ENCODE results near the gene CAMK2A. TPM values are rescaled to one million over a fixed set of nuclear protein-coding genes. Genes with fewer than 3 reads are reported as not detected.

CAMK2A gene
- total and polyA plus RNA-seq, 4 donors = 0.31 to 2.7 (median 1.0) TPM

DNA sequence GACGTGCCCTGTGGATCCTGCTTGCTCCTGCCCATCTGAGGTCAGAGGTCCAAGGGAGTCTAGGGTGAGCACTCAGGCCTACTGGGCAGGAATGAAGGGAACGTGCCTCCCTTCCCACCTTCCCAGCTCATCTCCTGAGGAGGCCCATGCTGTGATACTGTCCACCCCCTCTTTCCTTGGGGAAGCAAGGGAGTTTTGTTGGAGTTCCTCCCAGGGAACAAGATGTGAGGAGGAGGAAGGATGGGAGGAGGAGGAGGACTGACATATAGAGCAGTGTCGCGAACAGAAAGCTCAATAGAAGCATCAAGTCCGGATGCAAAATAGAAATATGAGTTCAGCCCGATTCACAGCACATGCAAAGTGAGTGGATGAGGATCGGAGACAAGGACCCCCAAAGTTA is 58.7 kb downstream of the CAMK2A start:
- DNase-seq = no peak
- Histone ChIP-seq H3K36me3 (ENCODE audit: control insufficient read depth in 4 of 4, insufficient read depth in 4 of 4, low read length in 4 of 4) (no peaks in the 10 kb centered on the region), H3K4me3 (no peak overlapping the region), H3K27me3 (ENCODE audit: control insufficient read depth in 3 of 3, insufficient read depth in 3 of 3, low read length in 2 of 3) (no peaks in the 10 kb centered on the region), H3K27ac (ENCODE audit: low read depth in 1 of 2, low read length in 1 of 2) (no peak overlapping the region), H3K9me3 (ENCODE audit: control insufficient read depth in 4 of 4, insufficient read depth in 3 of 4, low read length in 3 of 4) (peaks cover 0 to 2% (median 0%) of the 10 kb centered on the region in 4 donors), H3K9ac (ENCODE audit: insufficient read depth in 1 of 2, low read length in 2 of 2) (no peak overlapping the region), H3K4me1 (ENCODE audit: control insufficient read depth in 5 of 5, insufficient read depth in 5 of 5, low read length in 5 of 5) (peaks cover 0 to 1% (median 0%) of the 10 kb centered on the region in 5 donors)
- TF ChIP-seq, protein P1, sequence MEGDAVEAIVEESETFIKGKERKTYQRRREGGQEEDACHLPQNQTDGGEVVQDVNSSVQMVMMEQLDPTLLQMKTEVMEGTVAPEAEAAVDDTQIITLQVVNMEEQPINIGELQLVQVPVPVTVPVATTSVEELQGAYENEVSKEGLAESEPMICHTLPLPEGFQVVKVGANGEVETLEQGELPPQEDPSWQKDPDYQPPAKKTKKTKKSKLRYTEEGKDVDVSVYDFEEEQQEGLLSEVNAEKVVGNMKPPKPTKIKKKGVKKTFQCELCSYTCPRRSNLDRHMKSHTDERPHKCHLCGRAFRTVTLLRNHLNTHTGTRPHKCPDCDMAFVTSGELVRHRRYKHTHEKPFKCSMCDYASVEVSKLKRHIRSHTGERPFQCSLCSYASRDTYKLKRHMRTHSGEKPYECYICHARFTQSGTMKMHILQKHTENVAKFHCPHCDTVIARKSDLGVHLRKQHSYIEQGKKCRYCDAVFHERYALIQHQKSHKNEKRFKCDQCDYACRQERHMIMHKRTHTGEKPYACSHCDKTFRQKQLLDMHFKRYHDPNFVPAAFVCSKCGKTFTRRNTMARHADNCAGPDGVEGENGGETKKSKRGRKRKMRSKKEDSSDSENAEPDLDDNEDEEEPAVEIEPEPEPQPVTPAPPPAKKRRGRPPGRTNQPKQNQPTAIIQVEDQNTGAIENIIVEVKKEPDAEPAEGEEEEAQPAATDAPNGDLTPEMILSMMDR (IDR thresholded peaks at IDR 0.05; ENCODE audit: control extremely low read depth, extremely low read depth) = no peak
- ATAC-seq (ENCODE audit: insufficient read depth, low FRiP score) = no peak
- 92 to 95% methylated on average over 7 of the region's 7 CpGs for WGBS, 2 donors

DNA sequence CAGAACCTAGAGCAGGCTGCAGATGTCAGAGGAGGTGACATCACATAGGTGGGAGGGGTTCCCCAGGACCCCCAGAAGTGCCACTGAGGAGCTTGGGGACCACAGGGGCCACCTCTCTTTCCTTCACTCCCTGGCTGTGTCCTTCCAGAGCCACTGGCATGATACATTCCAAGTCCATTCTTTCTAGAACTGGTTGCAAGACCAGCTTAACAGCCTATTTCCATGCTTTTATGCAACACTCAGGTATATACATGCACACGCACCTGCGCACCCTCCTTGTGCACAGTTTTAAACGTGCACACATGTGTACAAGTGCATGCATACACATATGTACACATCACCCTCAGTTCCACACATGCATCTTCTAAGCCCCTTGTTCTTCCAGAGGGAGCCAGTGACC is 60.0 kb downstream of the CAMK2A start:
- Histone ChIP-seq H3K4me1 (ENCODE audit: control insufficient read depth in 5 of 5, insufficient read depth in 5 of 5, low read length in 5 of 5) (peaks cover 0 to 1% (median 0%) of the 10 kb centered on the region in 5 donors), H3K4me3 (no peak overlapping the region), H3K27me3 (ENCODE audit: control insufficient read depth in 3 of 3, insufficient read depth in 3 of 3, low read length in 2 of 3) (no peaks in the 10 kb centered on the region), H3K36me3 (ENCODE audit: control insufficient read depth in 4 of 4, insufficient read depth in 4 of 4, low read length in 4 of 4) (no peaks in the 10 kb centered on the region), H3K27ac (ENCODE audit: low read depth in 1 of 2, low read length in 1 of 2) (no peak overlapping the region), H3K9me3 (ENCODE audit: control insufficient read depth in 4 of 4, insufficient read depth in 3 of 4, low read length in 3 of 4) (peaks cover 0 to 2% (median 0%) of the 10 kb centered on the region in 4 donors), H3K9ac (ENCODE audit: insufficient read depth in 1 of 2, low read length in 2 of 2) (no peak overlapping the region)
- TF ChIP-seq, protein P1 (IDR thresholded peaks at IDR 0.05; ENCODE audit: control extremely low read depth, extremely low read depth) = no peak
- ATAC-seq (ENCODE audit: insufficient read depth, low FRiP score) = no peak
- DNase-seq = no peak
- 69 to 93% methylated on average over 3 of the region's 3 CpGs for WGBS, 2 donors

DNA sequence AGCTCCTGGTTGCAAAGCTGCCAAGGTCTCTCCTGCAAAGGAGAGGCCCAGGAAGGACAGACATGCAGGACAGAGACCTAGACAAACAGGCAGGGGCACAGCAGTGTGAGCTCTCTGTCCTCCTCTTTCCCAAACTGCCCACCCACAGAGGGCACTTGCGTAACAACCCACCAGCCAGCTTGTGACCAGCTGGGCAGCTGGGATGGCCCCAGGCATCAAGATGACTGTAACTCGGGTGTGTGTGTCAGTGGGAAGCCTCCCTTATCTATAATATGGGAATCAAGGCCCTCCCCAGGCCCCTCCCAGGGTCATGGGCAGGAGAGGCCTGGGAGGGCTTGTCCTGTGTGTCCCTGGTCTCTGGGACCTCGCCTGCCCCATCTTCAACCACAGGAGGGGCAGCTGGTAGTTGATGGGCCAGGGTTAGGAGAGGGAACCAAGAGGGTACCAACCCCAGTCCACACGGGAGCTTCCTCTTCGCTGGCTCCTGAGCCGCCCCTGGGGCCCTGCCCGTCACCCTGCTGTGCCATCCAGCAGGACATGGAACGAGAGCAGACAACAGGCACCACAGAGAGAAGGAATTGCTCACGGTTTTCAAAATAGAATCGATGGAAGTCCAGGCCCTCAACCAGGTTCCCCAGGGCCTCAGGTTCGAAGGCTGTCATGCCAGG is 61.8 kb downstream of the CAMK2A start:
- no peak for DNase-seq
- H3K36me3 ChIP-seq (ENCODE audit: control insufficient read depth in 4 of 4, insufficient read depth in 4 of 4, low read length in 4 of 4) = no peaks in the 10 kb centered on the region
- WGBS, 2 donors = 80 to 87% methylated on average over 11 of the region's 11 CpGs
- no peak overlapping the region for H3K4me3 ChIP-seq
- TF ChIP-seq, protein P1 (IDR thresholded peaks at IDR 0.05; ENCODE audit: control extremely low read depth, extremely low read depth) = no peak
- no peak overlapping the region for H3K27ac ChIP-seq (ENCODE audit: low read depth in 1 of 2, low read length in 1 of 2)
- peaks cover 0 to 2% (median 0%) of the 10 kb centered on the region in 4 donors for H3K9me3 ChIP-seq (ENCODE audit: control insufficient read depth in 4 of 4, insufficient read depth in 3 of 4, low read length in 3 of 4)
- peaks cover 0 to 1% (median 0%) of the 10 kb centered on the region in 5 donors for H3K4me1 ChIP-seq (ENCODE audit: control insufficient read depth in 5 of 5, insufficient read depth in 5 of 5, low read length in 5 of 5)
- H3K9ac ChIP-seq (ENCODE audit: insufficient read depth in 1 of 2, low read length in 2 of 2) = peak overlapping the region in 1 of 2 donors; percentile 2
- no peaks in the 10 kb centered on the region for H3K27me3 ChIP-seq (ENCODE audit: control insufficient read depth in 3 of 3, insufficient read depth in 3 of 3, low read length in 2 of 3)
- no peak for ATAC-seq (ENCODE audit: insufficient read depth, low FRiP score)
